ENCODE data around the gene LIMA1. TPM values are rescaled to one million over a fixed set of nuclear protein-coding genes. Genes with fewer than 3 reads are reported as not detected.

The LIMA1 gene
- total RNA-seq, 6 donors from 2014 or later, result 55.2 to 126 (median 68.8) TPM

GRCh38 chr12:50263832-50264231, 19.5 kb downstream of the LIMA1 start:
- DNase-seq, result no peak
- Histone ChIP-seq H3K27me3 (no peaks in the 10 kb centered on the region), H3K27ac (no peak overlapping the region), H3K4me1 (peaks cover 18 to 35% (median 26%) of the 10 kb centered on the region in 4 donors), H3K36me3 (no peaks in the 10 kb centered on the region), H3K9me3 (no peaks in the 10 kb centered on the region), H3K4me3 (no peak overlapping the region)
- no peak for TF ChIP-seq EP300 (IDR thresholded peaks at IDR 0.05)
- TF ChIP-seq POLR2A (IDR thresholded peaks at IDR 0.05), result no peak
- TF ChIP-seq POLR2AphosphoS5 (IDR thresholded peaks at IDR 0.05), result no peak
- no peak for TF ChIP-seq CTCF (IDR thresholded peaks at IDR 0.05)
- WGBS, 2 donors, result 96 to 97% methylated on average over 2 of the region's 2 CpGs
- no peak for ATAC-seq (ENCODE audit: low FRiP score in 2 of 2)

- 91 to 97% methylated on average over 3 of the region's 3 CpGs for WGBS, 2 donors
- Histone ChIP-seq H3K27me3 (no peaks in the 10 kb centered on the region), H3K9me3 (no peaks in the 10 kb centered on the region), H3K4me3 (no peak overlapping the region), H3K36me3 (no peaks in the 10 kb centered on the region), H3K27ac (no peak overlapping the region), H3K4me1 (peaks cover 34 to 44% (median 37%) of the 10 kb centered on the region in 4 donors)
- ATAC-seq (ENCODE audit: low FRiP score in 2 of 2), result no peak
- TF ChIP-seq POLR2A (IDR thresholded peaks at IDR 0.05) (no peak), POLR2AphosphoS5 (IDR thresholded peaks at IDR 0.05) (no peak), EP300 (IDR thresholded peaks at IDR 0.05) (no peak), CTCF (IDR thresholded peaks at IDR 0.05) (no peak)
- no peak for DNase-seq
These were observed 21.7 kb downstream of the LIMA1 start for GRCh38 chr12:50261654-50262053.

- H3K4me1 ChIP-seq, result peaks cover 41 to 53% (median 43%) of the 10 kb centered on the region in 4 donors
- no peaks in the 10 kb centered on the region for H3K27me3 ChIP-seq
- ATAC-seq (ENCODE audit: low FRiP score in 2 of 2), result peak; percentile 55 to 69
- no peak overlapping the region for H3K4me3 ChIP-seq
- TF ChIP-seq POLR2AphosphoS5 (IDR thresholded peaks at IDR 0.05) (peak in 1 of 2 donors; percentile 39), CTCF (IDR thresholded peaks at IDR 0.05) (no peak)
- H3K27ac ChIP-seq, result peak overlapping the region; percentile 11 to 79 (median 74)
- WGBS, 2 donors, result 51 to 61% methylated on average over 5 of the region's 5 CpGs
- no peaks in the 10 kb centered on the region for H3K36me3 ChIP-seq
- DNase-seq, result peak in 1 of 2 donors; percentile 48
- H3K9me3 ChIP-seq, result no peaks in the 10 kb centered on the region
These were observed 25.2 kb downstream of the LIMA1 start for GRCh38 chr12:50258167-50258551.

- WGBS, 2 donors, result 43 to 45% methylated on average over 6 of the region's 6 CpGs
- TF ChIP-seq POLR2A (IDR thresholded peaks at IDR 0.05), result no peak
- TF ChIP-seq EP300 (IDR thresholded peaks at IDR 0.05), result no peak
- TF ChIP-seq CTCF (IDR thresholded peaks at IDR 0.05), result no peak
- TF ChIP-seq POLR2AphosphoS5 (IDR thresholded peaks at IDR 0.05), result no peak
- ATAC-seq (ENCODE audit: low FRiP score in 2 of 2) (peak; percentile 51 to 57), DNase-seq (peak in 1 of 2 donors; percentile 26)
- H3K4me3 ChIP-seq, result no peak overlapping the region
- H3K4me1 ChIP-seq, result peaks cover 41 to 53% (median 43%) of the 10 kb centered on the region in 4 donors
- H3K27ac ChIP-seq, result peak overlapping the region; percentile 11 to 79 (median 74)
- no peaks in the 10 kb centered on the region for H3K27me3 ChIP-seq
- no peaks in the 10 kb centered on the region for H3K9me3 ChIP-seq
- no peaks in the 10 kb centered on the region for H3K36me3 ChIP-seq
These were observed 25.8 kb downstream of the LIMA1 start for GRCh38 chr12:50257236-50258166.
